Cardiac muscle cell (in vitro differentiated cells and primary cell): ENCODE measurements around the gene CRYBG1. TPM values are rescaled to one million over a fixed set of nuclear protein-coding genes. Genes with fewer than 3 reads are reported as not detected.

Experiments
- DNase-seq, 2 donors: peaks; one replicate each; pipeline versions ENCODE4 v3.0.0 to v3.0.0-alpha.2; 2010 to 2017; ENCODE audit warnings: low read depth in 1 of 2, low spot score in 1 of 2
- H3K27ac ChIP-seq: fragments of 200-600 bp; sonication (generic); 2 replicates; pipeline ENCODE4 v1.5.1; 2016
- H3K27me3 ChIP-seq: fragments of 200-600 bp; sonication (generic); 2 replicates; pipeline ENCODE4 v1.6.0; 2016; ENCODE audit warnings: control low read depth
- H3K36me3 ChIP-seq: fragments of 200-600 bp; sonication (generic); 2 replicates; pipeline ENCODE4 v1.5.1; 2016; ENCODE audit warnings: control low read depth
- H3K4me1 ChIP-seq: fragments of 200-600 bp; sonication (generic); 2 replicates; pipeline ENCODE4 v1.8.1; 2017; ENCODE audit warnings: low read depth, mild to moderate bottlenecking, mixed run types
- H3K4me3 ChIP-seq: fragments of 200-600 bp; sonication (generic); 2 replicates; pipeline ENCODE4 v1.5.1; 2016; ENCODE audit warnings: mild to moderate bottlenecking
- H3K9me3 ChIP-seq: fragments of 200-600 bp; sonication (generic); 2 replicates; pipeline ENCODE4 v1.5.1; 2017; ENCODE audit warnings: low read depth, mild to moderate bottlenecking, control low read depth
- CTCF ChIP-seq: IDR thresholded peaks from 2 replicates; pipeline ENCODE4 v1.5.1; 2012; ENCODE audit warnings: low read depth, mild to moderate bottlenecking, low read length
- polyA plus RNA-seq: library from polyadenylated mRNA; unstranded; fragments of >200 nt; fragmentation: Nextera tagmentation; extraction: Ambion mirVana; gene quantifications from 2 replicates; pipeline ENCODE4 v1.2.1, GENCODE V29; 2016
- total RNA-seq: library from RNA; depleted of rRNA; stranded (reverse); fragments of >200 nt; gene quantifications from 2 replicates; pipeline ENCODE4 v1.2.3, GENCODE V29; 2016

Gene CRYBG1
- total and polyA plus RNA-seq, 2 experiments from 2014 or later, result 0.22 TPM; not detected in 1

DNA sequence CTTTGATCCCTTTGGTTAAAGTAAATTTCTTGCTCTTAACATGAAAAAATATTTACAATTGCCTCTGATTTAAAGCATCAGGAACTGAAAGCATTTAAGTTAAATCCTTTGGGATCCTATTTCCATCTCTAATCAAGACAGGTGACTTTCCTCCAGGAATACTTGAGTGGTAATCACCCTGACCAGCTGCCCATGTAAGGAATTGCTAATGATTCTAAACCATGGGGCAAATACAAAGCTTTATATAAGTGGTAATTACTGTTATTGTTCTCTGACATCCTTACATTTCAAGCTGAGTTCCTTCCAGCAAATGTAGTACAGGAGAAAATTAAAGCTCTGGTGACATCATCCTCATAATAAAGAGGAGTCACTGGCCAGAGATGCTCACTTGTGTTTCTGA, 100.6 kb downstream of the CRYBG1 start:
- Histone ChIP-seq H3K27me3 (no peaks in the 10 kb centered on the region), H3K4me1 (no peaks in the 10 kb centered on the region), H3K4me3 (no peak overlapping the region), H3K36me3 (no peaks in the 10 kb centered on the region), H3K27ac (no peak overlapping the region), H3K9me3 (no peaks in the 10 kb centered on the region)
- no peak for DNase-seq
- TF ChIP-seq CTCF, result no peak

GRCh38 chr6:106462923-106463557, 102.5 kb downstream of the CRYBG1 start:
- H3K4me3 ChIP-seq, result no peak overlapping the region
- no peaks in the 10 kb centered on the region for H3K9me3 ChIP-seq
- H3K27me3 ChIP-seq, result no peaks in the 10 kb centered on the region
- no peak for DNase-seq
- no peak for TF ChIP-seq CTCF
- H3K36me3 ChIP-seq, result no peaks in the 10 kb centered on the region
- H3K4me1 ChIP-seq, result no peaks in the 10 kb centered on the region
- no peak overlapping the region for H3K27ac ChIP-seq

DNA sequence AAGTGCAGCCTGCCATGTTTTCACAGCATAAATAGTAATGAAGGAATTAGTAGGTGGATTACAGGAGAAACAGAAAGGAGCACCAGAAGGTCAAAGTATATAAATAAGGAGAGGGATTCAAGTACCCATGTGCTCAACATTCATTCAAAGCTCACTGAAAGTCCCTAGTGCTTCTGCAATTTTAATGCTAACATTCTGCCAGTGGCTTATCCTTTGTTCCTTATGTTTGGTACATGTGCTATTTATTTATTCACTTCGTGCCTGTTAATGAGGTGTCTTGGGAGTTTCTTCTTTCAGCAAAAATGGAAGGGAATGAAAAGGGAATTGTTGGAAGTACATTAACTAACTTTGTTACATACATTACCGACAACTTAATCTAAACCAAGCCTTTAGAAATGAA, 105.7 kb downstream of the CRYBG1 start:
- TF ChIP-seq CTCF, result no peak
- Histone ChIP-seq H3K36me3 (no peaks in the 10 kb centered on the region), H3K9me3 (no peaks in the 10 kb centered on the region), H3K4me1 (no peaks in the 10 kb centered on the region), H3K27me3 (no peaks in the 10 kb centered on the region), H3K4me3 (no peak overlapping the region), H3K27ac (no peak overlapping the region)
- no peak for DNase-seq

GRCh38 chr6:106468935-106469334, 108.4 kb downstream of the CRYBG1 start:
- no peak for DNase-seq
- H3K27ac ChIP-seq, result no peak overlapping the region
- no peaks in the 10 kb centered on the region for H3K36me3 ChIP-seq
- no peaks in the 10 kb centered on the region for H3K27me3 ChIP-seq
- no peaks in the 10 kb centered on the region for H3K4me1 ChIP-seq
- no peaks in the 10 kb centered on the region for H3K9me3 ChIP-seq
- no peak overlapping the region for H3K4me3 ChIP-seq
- no peak for TF ChIP-seq CTCF

GRCh38 chr6:106469882-106470281, 109.4 kb downstream of the CRYBG1 start:
- DNase-seq, result no peak
- H3K4me1 ChIP-seq, result no peaks in the 10 kb centered on the region
- H3K36me3 ChIP-seq, result no peaks in the 10 kb centered on the region
- H3K27ac ChIP-seq, result no peak overlapping the region
- H3K27me3 ChIP-seq, result no peaks in the 10 kb centered on the region
- no peaks in the 10 kb centered on the region for H3K9me3 ChIP-seq
- no peak overlapping the region for H3K4me3 ChIP-seq
- TF ChIP-seq CTCF, result no peak
